Measurements from ENCODE around the gene COX6B1. TPM values are rescaled to one million over a fixed set of nuclear protein-coding genes. Genes with fewer than 3 reads are reported as not detected.

COX6B1 gene
- total RNA-seq, 4 donors from 2014 or later: 422 to 625 (median 529) TPM

DNA sequence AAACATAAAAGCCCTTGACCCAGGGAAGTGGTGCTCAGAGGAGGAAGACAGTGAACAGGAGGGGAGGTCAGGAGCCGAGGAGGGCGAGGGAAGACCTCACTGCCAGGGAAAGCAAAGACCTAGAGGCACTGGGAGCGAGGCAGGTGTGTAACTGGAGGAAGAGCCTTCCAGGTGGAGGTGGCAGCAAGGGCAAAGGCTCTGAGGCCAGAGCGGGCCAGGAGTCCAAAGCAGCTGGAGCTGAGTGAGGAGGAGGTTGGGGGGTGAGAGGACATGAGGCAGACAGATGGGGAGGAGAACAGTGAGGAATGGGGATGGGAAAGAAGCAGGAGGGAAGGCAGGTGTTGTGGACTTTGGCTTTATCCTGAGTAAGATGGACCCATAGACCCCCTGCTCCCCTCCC lies 21.9 kb downstream of the COX6B1 start:
- TF ChIP-seq, protein P1, sequence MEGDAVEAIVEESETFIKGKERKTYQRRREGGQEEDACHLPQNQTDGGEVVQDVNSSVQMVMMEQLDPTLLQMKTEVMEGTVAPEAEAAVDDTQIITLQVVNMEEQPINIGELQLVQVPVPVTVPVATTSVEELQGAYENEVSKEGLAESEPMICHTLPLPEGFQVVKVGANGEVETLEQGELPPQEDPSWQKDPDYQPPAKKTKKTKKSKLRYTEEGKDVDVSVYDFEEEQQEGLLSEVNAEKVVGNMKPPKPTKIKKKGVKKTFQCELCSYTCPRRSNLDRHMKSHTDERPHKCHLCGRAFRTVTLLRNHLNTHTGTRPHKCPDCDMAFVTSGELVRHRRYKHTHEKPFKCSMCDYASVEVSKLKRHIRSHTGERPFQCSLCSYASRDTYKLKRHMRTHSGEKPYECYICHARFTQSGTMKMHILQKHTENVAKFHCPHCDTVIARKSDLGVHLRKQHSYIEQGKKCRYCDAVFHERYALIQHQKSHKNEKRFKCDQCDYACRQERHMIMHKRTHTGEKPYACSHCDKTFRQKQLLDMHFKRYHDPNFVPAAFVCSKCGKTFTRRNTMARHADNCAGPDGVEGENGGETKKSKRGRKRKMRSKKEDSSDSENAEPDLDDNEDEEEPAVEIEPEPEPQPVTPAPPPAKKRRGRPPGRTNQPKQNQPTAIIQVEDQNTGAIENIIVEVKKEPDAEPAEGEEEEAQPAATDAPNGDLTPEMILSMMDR (IDR thresholded peaks at IDR 0.05; ENCODE audit: low read depth): no peak

DNA sequence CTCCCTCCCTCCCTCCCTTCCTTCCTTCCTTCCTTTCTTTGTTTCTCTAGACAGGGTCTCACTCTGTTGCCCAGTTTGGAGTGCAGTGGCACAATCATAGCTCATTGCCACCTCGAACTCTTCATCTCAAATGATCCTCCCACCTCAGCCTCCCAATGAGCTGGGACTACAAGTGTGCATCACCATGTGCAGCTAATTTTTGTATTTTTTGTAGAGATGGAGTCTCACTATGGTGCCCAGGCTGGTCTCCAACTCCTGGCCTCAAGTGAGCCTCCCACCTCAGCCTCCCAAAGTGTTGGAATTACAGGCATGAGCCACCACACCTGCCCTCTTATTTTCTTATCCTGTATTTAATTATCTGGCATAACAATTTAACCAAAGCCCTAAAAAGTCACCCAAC lies 22.6 kb downstream of the COX6B1 start:
- TF ChIP-seq, protein P1 (IDR thresholded peaks at IDR 0.05; ENCODE audit: low read depth): no peak

DNA sequence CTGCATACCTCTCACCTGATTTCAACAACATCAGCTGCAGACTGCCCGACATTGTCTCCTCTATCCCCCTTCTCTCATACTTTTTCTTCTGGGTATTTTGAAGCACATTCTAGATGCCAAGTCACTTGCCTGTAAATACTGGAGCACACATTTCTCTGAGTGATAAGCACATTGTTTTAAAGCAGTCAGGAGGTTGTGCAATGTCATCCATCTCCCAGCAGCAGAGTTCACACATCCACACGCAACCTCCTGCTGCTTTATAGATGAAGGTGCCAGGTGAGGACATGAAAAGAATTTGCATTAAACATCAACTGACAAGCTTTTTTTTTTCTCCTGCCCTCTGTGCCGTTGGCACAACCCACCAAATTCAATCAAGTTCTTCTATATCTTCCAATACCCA lies 23.7 kb downstream of the COX6B1 start:
- TF ChIP-seq, protein P1 (IDR thresholded peaks at IDR 0.05; ENCODE audit: low read depth): no peak

DNA sequence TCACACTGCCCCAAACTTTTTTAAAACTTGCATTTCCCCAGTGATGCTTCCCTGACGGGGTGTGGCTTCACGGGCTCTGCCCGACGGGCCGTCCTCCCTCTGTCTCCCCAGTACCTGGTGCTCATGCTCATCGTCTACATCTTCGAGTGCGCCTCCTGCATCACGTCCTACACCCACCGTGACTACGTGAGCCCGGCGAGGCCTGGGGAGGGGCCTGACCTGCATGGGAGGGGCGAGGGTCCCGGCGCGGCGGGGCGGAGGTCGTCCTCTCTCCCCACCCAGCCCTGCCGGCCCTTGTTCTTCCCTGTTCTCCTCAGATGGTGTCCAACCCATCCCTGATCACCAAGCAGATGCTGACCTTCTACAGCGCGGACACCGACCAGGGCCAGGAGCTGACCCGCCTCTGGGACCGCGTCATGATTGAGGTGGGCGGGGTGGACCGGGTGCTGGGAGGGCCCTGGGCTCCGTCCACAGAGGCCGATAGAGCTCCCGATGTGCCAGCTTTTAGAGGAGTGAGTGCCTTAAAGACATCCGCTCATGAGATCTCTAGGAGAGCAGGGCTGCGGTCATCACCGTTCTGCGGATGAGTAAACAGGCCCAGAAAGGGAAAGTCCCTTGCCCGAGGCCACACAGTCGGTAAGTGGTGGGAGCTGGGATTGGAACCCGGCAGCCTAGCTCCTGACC lies 25.1 kb downstream of the COX6B1 start:
- TF ChIP-seq, protein P1 (IDR thresholded peaks at IDR 0.05; ENCODE audit: low read depth): no peak

DNA sequence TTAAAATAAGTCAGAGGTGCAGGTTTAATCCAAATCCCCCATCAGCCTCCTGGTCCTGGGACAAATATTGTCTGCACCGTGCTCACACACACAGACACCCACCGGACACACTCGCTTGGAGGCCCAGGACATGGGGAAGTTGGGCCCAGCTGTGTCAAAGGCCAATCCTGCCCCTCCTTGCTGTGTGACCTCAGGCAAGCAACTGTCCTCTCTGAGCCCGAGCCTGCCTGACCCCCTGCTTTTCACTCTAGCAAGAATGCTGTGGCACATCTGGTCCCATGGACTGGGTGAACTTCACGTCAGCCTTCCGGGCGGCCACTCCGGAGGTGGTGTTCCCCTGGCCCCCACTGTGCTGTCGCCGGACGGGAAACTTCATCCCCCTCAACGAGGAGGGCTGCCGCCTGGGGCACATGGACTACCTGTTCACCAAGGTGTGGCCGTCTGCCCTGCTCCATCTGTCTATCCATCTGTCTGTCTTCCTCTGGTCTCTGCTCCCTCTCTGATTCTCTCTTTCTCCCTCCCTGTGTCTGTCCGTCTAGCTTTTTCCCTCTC lies 27.5 kb downstream of the COX6B1 start:
- TF ChIP-seq, protein P1 (IDR thresholded peaks at IDR 0.05; ENCODE audit: low read depth): no peak

DNA sequence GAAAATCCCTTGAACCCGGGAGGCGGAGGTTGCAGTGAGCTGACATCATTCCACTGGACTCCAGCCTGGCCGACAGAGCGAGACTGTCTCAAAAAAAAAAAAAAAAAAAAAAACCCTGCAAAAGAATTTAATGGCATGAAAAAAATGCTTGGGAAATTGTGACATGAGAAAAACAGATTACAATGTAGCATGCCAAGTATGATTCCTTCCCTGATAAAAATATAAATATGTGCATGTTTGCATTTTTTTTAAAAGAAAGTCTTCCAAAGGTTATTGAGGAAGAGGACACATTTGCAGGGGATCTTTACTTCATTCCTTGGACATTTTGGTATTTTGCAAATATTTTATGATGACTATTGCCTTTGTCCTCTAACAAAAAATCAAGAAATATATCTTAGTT lies 41.7 kb downstream of the COX6B1 start:
- TF ChIP-seq, protein P1 (IDR thresholded peaks at IDR 0.05; ENCODE audit: low read depth): no peak

DNA sequence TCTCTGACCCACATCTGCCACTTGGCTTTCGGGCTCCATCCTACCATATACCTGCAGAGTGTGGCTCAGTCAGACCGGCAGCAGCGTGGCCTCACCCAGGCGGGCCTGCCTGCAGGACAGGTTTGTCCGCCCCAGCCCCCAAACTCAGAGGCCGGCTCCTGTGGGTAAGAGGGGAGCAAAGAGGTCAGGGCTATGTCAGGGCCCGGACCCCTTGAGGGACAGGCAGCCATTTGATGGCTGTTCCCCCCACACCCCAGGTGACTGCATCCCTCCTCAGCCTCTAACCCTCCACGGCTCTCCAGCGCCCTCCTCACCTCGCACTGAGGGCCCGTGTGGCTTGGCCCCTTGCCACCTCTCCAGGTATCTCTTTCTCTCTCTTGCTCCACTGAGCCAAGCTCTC lies 43.9 kb downstream of the COX6B1 start:
- TF ChIP-seq, protein P1 (IDR thresholded peaks at IDR 0.05; ENCODE audit: low read depth): no peak
